SJCRH30 (cell line): ENCODE results near the gene DECR2. TPM values are rescaled to one million over a fixed set of nuclear protein-coding genes. Genes with fewer than 3 reads are reported as not detected.
"Not testable (repeated sequence)": the region's sequence is repeated elsewhere in the genome, so short reads cannot be mapped to it uniquely, and the experiment has no call there.

Experiments
- DNase-seq, 2 experiments: peaks; one replicate each; pipeline ENCODE4 v3.0.0-alpha.2; 2015 to 2020
- H3K27ac ChIP-seq: fragments of 250-450 bp; sonication (Bioruptor Pico); 2 replicates; pipeline ENCODE4 v1.5.1; 2020; ENCODE audit warnings: mild to moderate bottlenecking, moderate library complexity
- H3K27me3 ChIP-seq: fragments of 250-450 bp; sonication (Bioruptor Pico); 2 replicates; pipeline ENCODE4 v1.5.1; 2020; ENCODE audit warnings: mild to moderate bottlenecking, moderate library complexity
- H3K36me3 ChIP-seq: fragments of 250-450 bp; sonication (Bioruptor Pico); 2 replicates; pipeline ENCODE4 v1.5.1; 2020; ENCODE audit warnings: mild to moderate bottlenecking, moderate library complexity
- H3K4me1 ChIP-seq: fragments of 250-450 bp; sonication (Bioruptor Pico); 2 replicates; pipeline ENCODE4 v1.5.1; 2020; ENCODE audit warnings: mild to moderate bottlenecking, moderate library complexity
- H3K4me3 ChIP-seq: fragments of 250-450 bp; sonication (Bioruptor Pico); 2 replicates; pipeline ENCODE4 v1.5.1; 2020; ENCODE audit warnings: mild to moderate bottlenecking, moderate library complexity
- H3K9me3 ChIP-seq: fragments of 250-450 bp; sonication (Bioruptor Pico); replicated peaks from 2 replicates; pipeline ENCODE4 v1.5.1; 2020; ENCODE audit warnings: mild to moderate bottlenecking, moderate library complexity
- total RNA-seq: library from RNA; depleted of rRNA; stranded (reverse); fragments of >200 nt; shearing (Covaris generic); gene quantifications from 2 replicates; pipeline ENCODE4 v1.2.3, GENCODE V29; 2014

DECR2 gene
- total RNA-seq, 1 experiment from 2014 or later, result 5.7 TPM

GRCh38 chr16:397736-398332 lies 3.9 kb upstream of the DECR2 start:
- peak; percentile 48 to 51 for DNase-seq
- Histone ChIP-seq H3K27me3 (no peaks in the 10 kb centered on the region), H3K4me1 (no peaks in the 10 kb centered on the region; the same call in 1 of the 2 replicates), H3K4me3 (no peak overlapping the region), H3K36me3 (0 out of 2 replicates have a peak, but pooled peaks cover 2% of the 10 kb centered on the region), H3K9me3 (no peaks in the 10 kb centered on the region), H3K27ac (no peak overlapping the region)

DNA sequence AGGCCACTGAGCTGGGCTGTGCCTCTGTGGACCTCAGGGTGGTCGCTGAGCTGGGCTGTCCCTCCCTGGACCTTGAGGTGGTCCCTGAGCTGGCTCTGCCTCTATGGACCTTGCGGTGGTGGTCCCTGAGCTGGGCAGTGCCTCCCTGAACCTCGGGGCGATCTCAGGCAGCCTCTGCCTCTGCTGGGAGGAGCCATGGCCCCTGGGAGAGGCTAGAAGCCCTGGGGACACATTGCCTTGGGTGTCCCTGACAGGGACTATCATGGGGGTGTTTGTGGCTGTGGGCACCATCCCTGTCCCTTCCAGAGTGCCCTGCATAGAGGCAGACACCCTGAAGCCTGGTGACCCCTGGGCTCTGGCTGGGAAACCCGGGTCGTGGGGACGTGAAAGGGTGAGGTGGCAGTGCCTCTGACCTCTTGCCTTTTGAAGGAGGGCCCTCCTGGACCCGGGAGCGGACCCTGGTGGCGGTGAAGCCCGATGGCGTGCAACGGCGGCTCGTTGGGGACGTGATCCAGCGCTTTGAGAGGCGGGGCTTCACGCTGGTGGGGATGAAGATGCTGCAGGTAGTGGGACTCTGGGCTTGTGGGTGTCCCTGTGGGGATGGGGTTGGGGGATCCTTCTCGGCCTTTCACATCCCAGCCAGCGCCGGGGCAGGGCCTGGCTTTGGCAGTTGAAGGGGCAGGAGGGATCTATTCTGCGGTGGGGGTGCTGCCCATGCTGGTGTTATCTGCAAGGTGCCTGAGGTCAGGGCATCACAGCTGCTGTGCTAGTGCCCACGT lies 2.9 kb upstream of the DECR2 start:
- H3K9me3 ChIP-seq, result no peaks in the 10 kb centered on the region
- no peak overlapping the region for H3K27ac ChIP-seq
- H3K4me1 ChIP-seq, result no peaks in the 10 kb centered on the region; the same call in 1 of the 2 replicates
- H3K36me3 ChIP-seq, result 0 out of 2 replicates have a peak, but pooled peaks cover 2% of the 10 kb centered on the region
- no peak for DNase-seq
- no peaks in the 10 kb centered on the region for H3K27me3 ChIP-seq
- no peak overlapping the region for H3K4me3 ChIP-seq

- no peak overlapping the region for H3K4me3 ChIP-seq
- no peak overlapping the region for H3K27ac ChIP-seq
- 0 out of 2 replicates have a peak, but pooled peaks cover 2% of the 10 kb centered on the region for H3K36me3 ChIP-seq
- no peaks in the 10 kb centered on the region for H3K27me3 ChIP-seq
- no peaks in the 10 kb centered on the region; the same call in 1 of the 2 replicates for H3K4me1 ChIP-seq
- no peak for DNase-seq
- no peaks in the 10 kb centered on the region for H3K9me3 ChIP-seq
Measured at GRCh38 chr16:399340-400019, 2.2 kb upstream of the DECR2 start.

- Histone ChIP-seq H3K4me1 (no peaks in the 10 kb centered on the region; the same call in 1 of the 2 replicates), H3K4me3 (no peak overlapping the region), H3K9me3 (no peaks in the 10 kb centered on the region), H3K36me3 (0 out of 2 replicates have a peak, but pooled peaks cover 2% of the 10 kb centered on the region), H3K27me3 (no peaks in the 10 kb centered on the region), H3K27ac (no peak overlapping the region)
- no peak for DNase-seq
Measured at GRCh38 chr16:400061-400591, 1.6 kb upstream of the DECR2 start.

DNA sequence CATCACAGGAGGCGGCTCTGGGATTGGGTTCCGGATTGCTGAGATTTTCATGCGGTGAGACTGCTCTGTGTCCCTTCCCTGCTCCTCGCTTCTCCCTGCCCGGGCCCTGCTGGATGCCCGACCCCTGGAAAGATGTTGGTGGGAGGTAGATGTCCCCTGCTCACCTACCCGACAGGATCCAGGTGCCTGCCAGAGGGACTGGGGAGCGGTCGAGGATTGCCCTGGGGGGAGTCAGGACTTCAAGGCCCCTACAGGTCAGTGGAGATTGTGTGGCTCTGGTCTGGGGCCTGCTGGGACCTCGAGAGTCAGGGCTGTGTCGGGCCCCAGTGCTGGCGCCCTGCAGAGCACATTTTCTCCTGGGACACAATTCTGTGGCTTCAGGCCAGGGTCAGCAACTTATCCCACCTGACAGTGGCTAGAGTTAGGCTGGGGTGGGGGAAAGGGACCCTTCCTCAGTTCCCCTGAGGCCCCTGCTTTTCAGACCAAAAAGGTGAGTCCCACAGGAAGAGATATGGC lies 3.3 kb downstream of the DECR2 start:
- Histone ChIP-seq H3K27ac (no peak overlapping the region), H3K9me3 (no peaks in the 10 kb centered on the region), H3K4me1 (no peaks in the 10 kb centered on the region), H3K36me3 (no peaks in the 10 kb centered on the region), H3K4me3 (no peak overlapping the region), H3K27me3 (no peaks in the 10 kb centered on the region)
- DNase-seq, result no peak

DNA sequence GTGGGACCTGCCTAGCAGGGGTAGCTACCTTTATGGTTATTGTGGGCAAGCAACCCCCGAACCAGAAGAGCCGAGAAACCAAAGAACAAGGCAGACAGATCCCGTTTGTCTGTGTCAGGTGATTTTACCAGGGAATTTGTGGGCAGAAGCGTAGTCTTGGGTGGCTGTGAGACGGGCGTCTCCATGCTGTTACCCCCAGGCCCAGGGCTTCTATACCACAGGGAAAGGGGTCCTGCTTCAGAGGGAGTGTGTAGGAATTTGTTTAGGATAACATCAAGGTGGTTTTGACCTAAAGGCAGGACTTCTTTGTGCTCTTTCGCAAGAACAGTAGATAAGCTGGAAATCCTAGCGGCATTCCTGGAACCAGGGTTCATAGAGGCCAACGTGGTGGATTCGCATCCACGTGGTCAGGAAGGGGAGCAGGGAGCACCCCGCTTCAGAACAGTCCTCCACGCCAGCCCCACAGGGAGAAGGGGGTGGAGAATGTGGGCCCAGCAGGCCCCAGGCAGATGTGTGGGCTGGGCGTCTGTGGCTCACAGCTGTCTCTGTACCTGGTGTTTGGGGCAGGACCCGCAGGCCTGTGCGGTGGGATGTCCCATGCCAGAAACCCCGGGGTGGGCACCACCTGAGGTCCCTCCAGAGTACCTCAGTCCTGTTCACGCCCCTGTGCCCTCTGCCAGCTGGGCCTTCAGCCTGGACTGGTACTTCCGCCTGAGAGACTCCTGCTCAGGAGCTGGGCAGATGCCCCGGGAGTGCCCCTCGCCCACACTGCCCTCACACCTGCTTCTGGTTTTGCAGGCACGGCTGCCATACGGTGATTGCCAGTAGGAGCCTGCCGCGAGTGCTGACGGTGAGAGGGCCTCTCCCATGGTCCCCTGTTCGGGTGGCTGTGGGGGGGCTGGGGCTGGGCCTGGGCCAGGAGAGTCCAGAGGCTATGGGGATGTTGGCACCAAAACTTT lies 4.1 kb downstream of the DECR2 start:
- Histone ChIP-seq H3K4me1 (no peaks in the 10 kb centered on the region), H3K4me3 (no peak overlapping the region), H3K36me3 (no peaks in the 10 kb centered on the region), H3K27ac (no peak overlapping the region), H3K27me3 (no peaks in the 10 kb centered on the region), H3K9me3 (no peaks in the 10 kb centered on the region)
- no peak for DNase-seq

DNA sequence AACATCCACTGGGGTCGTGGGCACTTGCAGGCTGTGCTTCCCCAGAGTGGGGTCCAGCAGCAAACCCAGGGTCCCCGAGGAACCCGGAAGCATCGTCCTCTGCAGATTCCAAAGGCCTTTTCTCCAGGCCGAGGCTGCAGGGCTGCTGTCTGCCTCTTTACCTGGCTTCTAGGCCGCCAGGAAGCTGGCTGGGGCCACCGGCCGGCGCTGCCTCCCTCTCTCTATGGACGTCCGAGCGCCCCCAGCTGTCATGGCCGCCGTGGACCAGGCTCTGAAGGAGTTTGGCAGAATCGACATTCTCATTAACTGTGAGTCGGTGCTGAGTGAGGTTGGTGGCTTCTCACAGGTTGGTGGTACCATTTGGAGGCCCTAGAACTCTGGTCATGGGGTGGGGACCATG lies 5.6 kb downstream of the DECR2 start:
- Histone ChIP-seq H3K36me3 (no peaks in the 10 kb centered on the region), H3K4me3 (no peak overlapping the region), H3K27ac (no peak overlapping the region), H3K27me3 (no peaks in the 10 kb centered on the region), H3K4me1 (no peaks in the 10 kb centered on the region), H3K9me3 (no peaks in the 10 kb centered on the region)
- DNase-seq, result no peak

- H3K9me3 ChIP-seq, result no peaks in the 10 kb centered on the region
- H3K27me3 ChIP-seq, result no peaks in the 10 kb centered on the region
- H3K27ac ChIP-seq, result no peak overlapping the region
- H3K4me3 ChIP-seq, result no peak overlapping the region
- DNase-seq, result no peak
- H3K36me3 ChIP-seq, result no peaks in the 10 kb centered on the region
- no peaks in the 10 kb centered on the region for H3K4me1 ChIP-seq
Measured at GRCh38 chr16:410516-411178, 9.0 kb downstream of the DECR2 start.

GRCh38 chr16:411576-412265 lies 10.0 kb downstream of the DECR2 start:
- no peak for DNase-seq
- no peaks in the 10 kb centered on the region for H3K4me1 ChIP-seq
- H3K27me3 ChIP-seq, result no peaks in the 10 kb centered on the region
- no peaks in the 10 kb centered on the region for H3K9me3 ChIP-seq
- no peak overlapping the region for H3K4me3 ChIP-seq
- H3K27ac ChIP-seq, result no peak overlapping the region
- H3K36me3 ChIP-seq, result no peaks in the 10 kb centered on the region

GRCh38 chr16:414395-415169 lies 12.9 kb downstream of the DECR2 start:
- no peaks in the 10 kb centered on the region for H3K9me3 ChIP-seq
- no peaks in the 10 kb centered on the region for H3K36me3 ChIP-seq
- H3K27ac ChIP-seq, result no peak overlapping the region
- H3K4me1 ChIP-seq, result no peaks in the 10 kb centered on the region
- no peak overlapping the region for H3K4me3 ChIP-seq
- no peaks in the 10 kb centered on the region for H3K27me3 ChIP-seq
- no peak for DNase-seq

GRCh38 chr16:415170-415498 lies 13.4 kb downstream of the DECR2 start:
- not testable (repeated sequence) for H3K27ac ChIP-seq, H3K4me3 ChIP-seq, H3K36me3 ChIP-seq, H3K4me1 ChIP-seq, DNase-seq, H3K27me3 ChIP-seq, H3K9me3 ChIP-seq

GRCh38 chr16:422179-422578 lies 20.5 kb downstream of the DECR2 start:
- H3K4me3 ChIP-seq, H3K27me3 ChIP-seq, DNase-seq, H3K9me3 ChIP-seq, H3K27ac ChIP-seq, H3K36me3 ChIP-seq, H3K4me1 ChIP-seq: not testable (repeated sequence)
